ENCODE measurements around the gene IL34. TPM values are rescaled to one million over a fixed set of nuclear protein-coding genes. Genes with fewer than 3 reads are reported as not detected.

Gene IL34
- polyA plus RNA-seq, 1 donor (not counting 4 experiments of a cell fraction or from before 2014, with no cell fraction given) = 0.08 TPM

DNA sequence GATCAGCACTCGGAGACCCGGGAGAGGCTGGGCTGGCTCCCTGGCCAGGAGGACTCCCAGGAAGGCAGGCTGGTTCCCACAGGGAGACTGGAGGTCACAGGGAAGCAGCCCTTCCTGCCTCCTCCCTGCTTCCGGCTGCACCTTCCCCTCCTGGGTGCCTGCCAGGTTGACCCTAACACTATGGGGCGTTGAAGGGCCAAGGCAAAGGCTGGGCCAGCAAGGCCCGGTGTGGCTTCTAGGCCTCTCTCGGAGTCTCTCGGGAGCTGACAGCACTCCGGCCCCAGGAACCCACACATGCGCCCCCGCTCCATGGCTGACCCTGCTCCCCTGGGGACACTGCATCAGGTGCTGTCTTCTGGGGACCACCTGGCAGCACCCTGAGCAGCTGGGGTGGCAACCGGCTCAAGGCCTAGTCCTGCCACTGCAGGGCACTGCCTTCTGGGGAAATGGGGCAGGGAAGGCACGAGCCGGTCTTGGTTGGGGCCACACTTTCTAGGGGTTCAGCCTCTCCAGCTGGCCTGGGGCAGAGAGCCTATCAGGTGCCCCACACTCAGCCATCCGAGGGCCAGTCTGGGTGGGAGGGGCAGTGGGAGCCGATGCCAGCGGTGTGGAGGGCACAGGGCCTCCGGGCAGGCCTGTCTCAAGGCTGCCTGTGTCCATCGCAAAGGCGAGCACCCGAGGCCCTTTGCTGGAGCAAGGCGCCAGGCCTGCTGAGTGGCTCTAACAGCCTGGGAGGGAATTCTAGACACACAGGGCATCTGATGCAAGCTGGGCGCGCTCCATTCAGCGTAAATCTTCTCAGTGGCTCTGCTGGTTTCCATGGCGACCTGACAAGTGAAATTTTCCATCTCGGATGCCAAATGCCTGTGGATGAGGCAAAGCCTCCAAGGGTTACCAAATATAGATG is 45.1 kb downstream of the IL34 start:
- DNase-seq (ENCODE audit: low read depth, low spot score) (no peak), FAIRE-seq (no peak)
- dilution Hi-C loops (cut with MboI; ENCODE audit: extremely low pct_ligation_motif_present, low sequenced_read_pairs) = no loop called here
- Histone ChIP-seq H3K4me2 (ENCODE audit: control insufficient read depth, extremely low read depth, insufficient read depth, low read depth, low read length) (no peak overlapping the region), H3K79me2 (ENCODE audit: control insufficient read depth, insufficient read depth, low read length) (no peaks in the 10 kb centered on the region), H3K27ac (ENCODE audit: control insufficient read depth, insufficient read depth, low read length) (no peak overlapping the region), H3K4me3 (ENCODE audit: control insufficient read depth in 2 of 3, extremely low read depth in 1 of 3, insufficient read depth in 2 of 3, low read depth in 1 of 3, low read length in 3 of 3) (no peak overlapping the region), H3K9ac (ENCODE audit: control insufficient read depth, extremely low read depth, insufficient read depth, low read length) (no peak overlapping the region), H3K9me3 (ENCODE audit: control insufficient read depth, low read depth, low read length) (no peaks in the 10 kb centered on the region), H3K27me3 (ENCODE audit: control insufficient read depth, extremely low read depth, insufficient read depth, low read length) (no peaks in the 10 kb centered on the region), H3K9me1 (ENCODE audit: control insufficient read depth, extremely low read depth, insufficient read depth, low read length) (no peaks in the 10 kb centered on the region), H3K36me3 (ENCODE audit: control insufficient read depth in 2 of 2, extremely low read depth in 1 of 2, insufficient read depth in 2 of 2, low read length in 2 of 2) (no peaks in the 10 kb centered on the region), H3K4me1 (ENCODE audit: control insufficient read depth, extremely low read depth, insufficient read depth, low read length) (peaks cover 51% of the 10 kb centered on the region), H2AFZ (ENCODE audit: control insufficient read depth, low read length) (no peak overlapping the region), H4K20me1 (ENCODE audit: control insufficient read depth, extremely low read depth, insufficient read depth, low read length) (no peaks in the 10 kb centered on the region)
- no peak for TF ChIP-seq EZH2 (IDR thresholded peaks at IDR 0.05; ENCODE audit: low read length)
- TF ChIP-seq, protein P1, sequence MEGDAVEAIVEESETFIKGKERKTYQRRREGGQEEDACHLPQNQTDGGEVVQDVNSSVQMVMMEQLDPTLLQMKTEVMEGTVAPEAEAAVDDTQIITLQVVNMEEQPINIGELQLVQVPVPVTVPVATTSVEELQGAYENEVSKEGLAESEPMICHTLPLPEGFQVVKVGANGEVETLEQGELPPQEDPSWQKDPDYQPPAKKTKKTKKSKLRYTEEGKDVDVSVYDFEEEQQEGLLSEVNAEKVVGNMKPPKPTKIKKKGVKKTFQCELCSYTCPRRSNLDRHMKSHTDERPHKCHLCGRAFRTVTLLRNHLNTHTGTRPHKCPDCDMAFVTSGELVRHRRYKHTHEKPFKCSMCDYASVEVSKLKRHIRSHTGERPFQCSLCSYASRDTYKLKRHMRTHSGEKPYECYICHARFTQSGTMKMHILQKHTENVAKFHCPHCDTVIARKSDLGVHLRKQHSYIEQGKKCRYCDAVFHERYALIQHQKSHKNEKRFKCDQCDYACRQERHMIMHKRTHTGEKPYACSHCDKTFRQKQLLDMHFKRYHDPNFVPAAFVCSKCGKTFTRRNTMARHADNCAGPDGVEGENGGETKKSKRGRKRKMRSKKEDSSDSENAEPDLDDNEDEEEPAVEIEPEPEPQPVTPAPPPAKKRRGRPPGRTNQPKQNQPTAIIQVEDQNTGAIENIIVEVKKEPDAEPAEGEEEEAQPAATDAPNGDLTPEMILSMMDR (optimal IDR thresholded peaks at IDR 0.05 in 1 of 3, IDR thresholded peaks at IDR 0.05 in 1 of 3, conservative IDR thresholded peaks at IDR 0.05 in 1 of 3; ENCODE audit: extremely low read depth in 1 of 3, insufficient read depth in 2 of 3, low read length in 3 of 3) = no peak

DNA sequence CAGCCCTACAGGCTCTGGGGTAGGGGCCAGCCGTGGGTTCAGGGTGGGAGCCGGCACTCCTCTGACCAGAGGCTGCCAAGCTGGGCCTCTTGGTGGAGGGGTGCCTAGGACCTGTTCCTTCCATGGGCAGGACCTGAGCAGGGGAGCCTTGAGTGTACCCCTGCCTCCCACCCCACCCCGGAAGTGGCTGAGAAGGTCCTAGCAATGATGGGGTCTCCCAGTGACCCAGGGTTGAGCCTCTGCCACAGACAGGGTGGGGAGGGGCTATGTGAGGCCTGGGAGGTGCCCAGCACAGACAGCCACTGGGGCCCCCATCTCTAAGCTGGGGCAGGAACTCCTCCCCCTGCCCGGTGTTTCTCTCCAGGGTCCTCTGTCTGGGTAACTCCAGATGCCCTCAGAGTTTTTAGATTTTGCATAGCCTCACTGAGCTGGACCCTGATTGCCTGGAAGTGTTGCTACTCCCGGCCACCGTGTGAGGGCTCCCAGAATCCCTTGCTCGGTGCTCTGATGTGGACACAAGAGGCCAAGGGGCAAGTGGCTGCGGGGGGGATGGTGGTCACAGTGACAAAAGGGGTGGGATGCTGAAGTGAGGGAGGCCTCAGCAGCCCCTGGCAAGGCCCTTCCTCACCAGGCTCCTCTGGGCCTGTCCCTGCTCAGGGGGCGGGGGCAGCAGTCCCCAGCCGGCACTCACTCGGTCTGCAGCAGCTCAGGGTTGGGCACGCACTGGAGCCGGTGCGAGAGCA is 45.9 kb downstream of the IL34 start:
- FAIRE-seq (no peak), DNase-seq (ENCODE audit: low read depth, low spot score) (no peak)
- H3K4me1 ChIP-seq (ENCODE audit: control insufficient read depth, extremely low read depth, insufficient read depth, low read length) = peaks cover 52% of the 10 kb centered on the region
- no peaks in the 10 kb centered on the region for H3K79me2 ChIP-seq (ENCODE audit: control insufficient read depth, insufficient read depth, low read length)
- H3K27me3 ChIP-seq (ENCODE audit: control insufficient read depth, extremely low read depth, insufficient read depth, low read length) = no peaks in the 10 kb centered on the region
- H3K4me2 ChIP-seq (ENCODE audit: control insufficient read depth, extremely low read depth, insufficient read depth, low read depth, low read length) = no peak overlapping the region
- no peak overlapping the region for H2AFZ ChIP-seq (ENCODE audit: control insufficient read depth, low read length)
- no peak overlapping the region for H3K27ac ChIP-seq (ENCODE audit: control insufficient read depth, insufficient read depth, low read length)
- no peak overlapping the region for H3K9ac ChIP-seq (ENCODE audit: control insufficient read depth, extremely low read depth, insufficient read depth, low read length)
- dilution Hi-C loops (cut with MboI; ENCODE audit: extremely low pct_ligation_motif_present, low sequenced_read_pairs) = no loop called here
- no peaks in the 10 kb centered on the region for H3K36me3 ChIP-seq (ENCODE audit: control insufficient read depth in 2 of 2, extremely low read depth in 1 of 2, insufficient read depth in 2 of 2, low read length in 2 of 2)
- no peak overlapping the region for H3K4me3 ChIP-seq (ENCODE audit: control insufficient read depth in 2 of 3, extremely low read depth in 1 of 3, insufficient read depth in 2 of 3, low read depth in 1 of 3, low read length in 3 of 3)
- no peaks in the 10 kb centered on the region for H3K9me3 ChIP-seq (ENCODE audit: control insufficient read depth, low read depth, low read length)
- H3K9me1 ChIP-seq (ENCODE audit: control insufficient read depth, extremely low read depth, insufficient read depth, low read length) = no peaks in the 10 kb centered on the region
- H4K20me1 ChIP-seq (ENCODE audit: control insufficient read depth, extremely low read depth, insufficient read depth, low read length) = no peaks in the 10 kb centered on the region
- no peak for TF ChIP-seq EZH2 (IDR thresholded peaks at IDR 0.05; ENCODE audit: low read length)
- TF ChIP-seq, protein P1 (optimal IDR thresholded peaks at IDR 0.05 in 1 of 3, IDR thresholded peaks at IDR 0.05 in 1 of 3, conservative IDR thresholded peaks at IDR 0.05 in 1 of 3; ENCODE audit: extremely low read depth in 1 of 3, insufficient read depth in 2 of 3, low read length in 3 of 3) = no peak
